Fibroblast of pulmonary artery (primary cell): ENCODE data around the gene SYNE1.
"Not testable (repeated sequence)": the region's sequence is repeated elsewhere in the genome, so short reads cannot be mapped to it uniquely, and the experiment has no call there.

Experiments
- DNase-seq: peaks from one replicate; pipeline ENCODE4 v3.0.0-alpha.2; 2010; ENCODE audit warnings: low read depth
- H3K4me3 ChIP-seq: replicated peaks from 2 replicates; pipeline ENCODE4 v1.5.1; 2011; ENCODE audit warnings: low read depth, mild to moderate bottlenecking, control low read depth, low read length, moderate library complexity
- TF ChIP-seq, protein P1 (sequence below): IDR thresholded peaks from 2 replicates; pipeline ENCODE4 v1.5.1; 2011; ENCODE audit warnings: mild to moderate bottlenecking, control low read depth, low read length, inconsistent platforms; ENCODE audit errors: missing control alignments

The SYNE1 gene

GRCh38 chr6:152529369-152529768 lies 107.8 kb downstream of the SYNE1 start:
- no peak overlapping the region for H3K4me3 ChIP-seq
- peak; percentile 3 for DNase-seq
- TF ChIP-seq, protein P1, sequence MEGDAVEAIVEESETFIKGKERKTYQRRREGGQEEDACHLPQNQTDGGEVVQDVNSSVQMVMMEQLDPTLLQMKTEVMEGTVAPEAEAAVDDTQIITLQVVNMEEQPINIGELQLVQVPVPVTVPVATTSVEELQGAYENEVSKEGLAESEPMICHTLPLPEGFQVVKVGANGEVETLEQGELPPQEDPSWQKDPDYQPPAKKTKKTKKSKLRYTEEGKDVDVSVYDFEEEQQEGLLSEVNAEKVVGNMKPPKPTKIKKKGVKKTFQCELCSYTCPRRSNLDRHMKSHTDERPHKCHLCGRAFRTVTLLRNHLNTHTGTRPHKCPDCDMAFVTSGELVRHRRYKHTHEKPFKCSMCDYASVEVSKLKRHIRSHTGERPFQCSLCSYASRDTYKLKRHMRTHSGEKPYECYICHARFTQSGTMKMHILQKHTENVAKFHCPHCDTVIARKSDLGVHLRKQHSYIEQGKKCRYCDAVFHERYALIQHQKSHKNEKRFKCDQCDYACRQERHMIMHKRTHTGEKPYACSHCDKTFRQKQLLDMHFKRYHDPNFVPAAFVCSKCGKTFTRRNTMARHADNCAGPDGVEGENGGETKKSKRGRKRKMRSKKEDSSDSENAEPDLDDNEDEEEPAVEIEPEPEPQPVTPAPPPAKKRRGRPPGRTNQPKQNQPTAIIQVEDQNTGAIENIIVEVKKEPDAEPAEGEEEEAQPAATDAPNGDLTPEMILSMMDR = no peak

DNA sequence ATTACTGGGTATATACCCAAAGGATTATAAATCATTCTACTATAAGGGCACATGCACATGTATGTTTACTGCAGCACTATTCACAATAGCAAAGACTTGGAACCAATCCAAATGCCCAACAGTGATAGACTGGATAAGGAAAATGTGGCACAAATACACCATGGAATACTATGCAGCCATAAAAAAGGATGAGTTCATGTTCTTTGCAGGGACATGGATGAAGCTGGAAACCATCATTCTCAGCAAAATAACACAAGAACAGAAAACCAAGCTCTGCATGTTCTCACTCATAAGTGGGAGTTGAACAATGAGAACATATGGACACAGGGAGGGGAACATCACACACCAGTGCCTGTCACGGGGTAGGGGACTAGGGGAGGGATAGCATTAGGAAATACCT lies 123.0 kb downstream of the SYNE1 start:
- not testable (repeated sequence) for H3K4me3 ChIP-seq, DNase-seq

DNA sequence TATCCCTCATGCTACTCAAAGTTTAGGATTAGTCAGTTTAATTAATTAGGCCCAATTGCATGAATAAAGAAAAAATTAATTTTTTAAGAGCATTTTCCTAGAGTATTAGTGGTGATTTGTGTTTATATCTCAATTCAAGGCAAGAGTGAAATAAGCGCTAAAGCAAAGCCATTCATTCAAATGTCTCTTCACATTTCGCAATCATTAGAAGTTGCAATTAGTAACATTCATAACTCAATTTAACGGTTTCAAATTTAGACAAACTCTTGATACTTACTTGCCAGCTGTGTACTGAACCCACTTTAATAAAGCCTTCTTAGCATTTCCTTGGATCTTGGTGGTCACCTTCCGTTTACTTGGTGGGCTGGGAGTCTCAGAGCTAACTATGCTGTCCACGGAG lies 127.2 kb downstream of the SYNE1 start:
- no peak overlapping the region for H3K4me3 ChIP-seq
- TF ChIP-seq, protein P1 = no peak
- DNase-seq = no peak

DNA sequence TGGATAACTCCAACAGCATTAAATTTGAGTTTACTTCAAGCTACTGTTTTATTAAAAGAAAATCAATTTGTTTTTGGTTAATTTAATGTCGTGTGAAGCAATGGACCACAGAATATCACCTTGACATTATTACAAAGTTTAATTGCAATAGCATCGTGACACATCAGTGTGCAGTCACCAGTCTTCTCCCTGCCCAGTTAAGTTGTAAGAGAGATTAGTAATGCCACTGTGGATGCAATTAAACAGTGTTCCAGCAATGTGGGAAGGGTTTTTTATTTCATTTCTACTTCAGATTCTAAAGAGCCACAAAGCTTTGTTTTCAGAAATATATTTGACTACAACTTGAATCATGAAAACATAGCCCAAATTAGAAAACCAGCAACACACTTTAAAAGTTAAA lies 128.7 kb downstream of the SYNE1 start:
- TF ChIP-seq, protein P1 = no peak
- no peak overlapping the region for H3K4me3 ChIP-seq
- no peak for DNase-seq

DNA sequence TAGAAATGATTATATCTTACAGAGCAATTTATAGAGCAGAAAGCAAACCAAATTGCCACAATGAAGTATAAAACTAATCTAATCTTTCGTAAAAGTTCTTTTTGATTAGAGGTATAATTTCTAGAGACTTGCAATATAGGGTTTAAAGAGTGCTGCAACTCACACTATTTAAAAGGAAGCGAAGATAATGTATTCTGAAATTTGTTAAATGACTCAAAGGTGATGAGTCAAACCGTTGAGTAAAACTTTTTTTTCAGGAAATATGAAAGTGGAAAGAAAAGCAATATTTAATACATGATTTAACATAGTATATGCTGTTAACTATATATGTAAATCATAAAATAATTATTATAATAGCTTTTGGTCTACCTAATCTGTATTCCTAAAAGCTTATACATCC lies 133.6 kb downstream of the SYNE1 start:
- no peak for DNase-seq
- TF ChIP-seq, protein P1 = no peak
- H3K4me3 ChIP-seq = no peak overlapping the region

- TF ChIP-seq, protein P1 = no peak
- no peak for DNase-seq
- no peak overlapping the region for H3K4me3 ChIP-seq
Observed at GRCh38 chr6:152502421-152503188, 134.6 kb downstream of the SYNE1 start.

DNA sequence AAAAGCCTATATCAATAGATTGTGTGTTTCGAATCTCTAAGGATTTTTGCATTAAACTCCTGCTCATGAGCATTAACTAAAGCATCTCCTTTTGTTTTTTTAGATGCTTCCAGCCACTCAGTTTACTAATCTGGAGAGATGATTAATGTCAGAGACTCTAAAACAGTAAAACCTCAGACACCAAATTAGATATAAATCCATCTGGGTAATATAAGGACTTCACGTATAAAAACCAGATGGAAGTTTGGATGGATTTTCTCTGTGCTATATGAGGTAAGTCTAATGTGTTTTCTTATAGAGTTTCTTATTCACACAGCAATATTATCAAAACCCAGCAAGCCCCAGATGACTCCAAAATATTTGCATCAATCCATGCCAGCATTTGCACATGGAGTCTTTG lies 137.2 kb downstream of the SYNE1 start:
- TF ChIP-seq, protein P1 = no peak
- DNase-seq = no peak
- H3K4me3 ChIP-seq = no peak overlapping the region
